HEK293 (cell line): ENCODE results near the gene ZMYND10.

Experiments
- CTCF ChIA-PET: fragments of 350-600 bp; formaldehyde crosslinking; extraction: SDS; loops from one replicate; lab custom pipeline; 2021; ENCODE audit warnings: antibody characterized with exemption; lab: Yijun Ruan, JAX
- POLR2A ChIA-PET: fragments of 300-600 bp; formaldehyde crosslinking; extraction: SDS; loops from one replicate; lab custom pipeline; 2020; ENCODE audit warnings: antibody characterized with exemption, inconsistent platforms; lab: Yijun Ruan, JAX
- H3K27ac ChIP-seq: fragments of 200-500 bp; sonication (Bioruptor generic); 2 replicates; pipeline ENCODE4 v1.5.1; 2014; ENCODE audit warnings: low read depth, low read length, control low read depth, inconsistent platforms; ENCODE audit errors: extremely low read depth
- H3K36me3 ChIP-seq, 2 experiments: fragments of 200-500 bp in 1 of 2; sonication (Bioruptor generic) in 1 of 2; 1 replicate in 1 of 2; 2 replicates in 1 of 2; pipeline ENCODE4 v1.5.1; 2014 to 2017; ENCODE audit warnings: inconsistent platforms in 2 of 2, low read length in 2 of 2; ENCODE audit not compliant: control insufficient read depth in 2 of 2, insufficient read depth in 1 of 2
- H3K4me1 ChIP-seq: fragments of 200-500 bp; sonication (Bioruptor generic); 2 replicates; pipeline ENCODE4 v1.5.1; 2014; ENCODE audit warnings: mild to moderate bottlenecking, low read length, inconsistent platforms; ENCODE audit not compliant: control insufficient read depth, insufficient read depth
- H3K4me3 ChIP-seq: 2 replicates; pipeline ENCODE4 v1.5.1; 2011; ENCODE audit warnings: low read depth, mild to moderate bottlenecking, control low read depth, low read length, moderate library complexity
- H3K9me3 ChIP-seq: fragments of 200-500 bp; sonication (Bioruptor generic); 2 replicates; pipeline ENCODE4 v1.5.1; 2014; ENCODE audit warnings: low read depth, low read length, inconsistent platforms; ENCODE audit not compliant: control insufficient read depth, insufficient read depth
- IKZF3 ChIP-seq: fragments of 450-650 bp; IDR thresholded peaks from 2 replicates; pipeline ENCODE4 v1.5.0; 2018; ENCODE audit warnings: missing biosample characterization, mild to moderate bottlenecking, missing genetic modification characterization, moderate library complexity
- PRDM1 ChIP-seq: fragments of 450-650 bp; formaldehyde crosslinking; IDR thresholded peaks from 2 replicates; pipeline ENCODE4; 2016; ENCODE audit warnings: missing biosample characterization, missing genetic modification characterization
- RBAK ChIP-seq: fragments of 450-650 bp; formaldehyde crosslinking; IDR thresholded peaks from 2 replicates; pipeline ENCODE4 v1.5.1; 2016; ENCODE audit warnings: missing biosample characterization, missing genetic modification characterization
- SETDB1 ChIP-seq: IDR thresholded peaks from one replicate; pipeline ENCODE4 v1.6.1; 2017; ENCODE audit warnings: mild to moderate bottlenecking, low read length, moderate library complexity, mixed read lengths; ENCODE audit not compliant: insufficient read length
- SP2 ChIP-seq: fragments of 450-650 bp; formaldehyde crosslinking; IDR thresholded peaks from 2 replicates; pipeline ENCODE4 v1.5.1; 2016; ENCODE audit warnings: missing biosample characterization, missing genetic modification characterization
- SP3 ChIP-seq: fragments of 450-650 bp; formaldehyde crosslinking; IDR thresholded peaks from 2 replicates; pipeline ENCODE4 v1.5.1; 2016; ENCODE audit warnings: missing biosample characterization, missing genetic modification characterization
- YY2 ChIP-seq: fragments of 450-650 bp; formaldehyde crosslinking; IDR thresholded peaks from 2 replicates; pipeline ENCODE4 v1.5.1; 2016; ENCODE audit warnings: missing biosample characterization, missing genetic modification characterization
- ZBTB17 ChIP-seq: fragments of 450-650 bp; formaldehyde crosslinking; IDR thresholded peaks from 2 replicates; pipeline ENCODE4 v1.5.1; 2016; ENCODE audit warnings: missing biosample characterization, missing genetic modification characterization
- ZBTB20 ChIP-seq: fragments of 450-650 bp; formaldehyde crosslinking; IDR thresholded peaks from 2 replicates; pipeline ENCODE4 v1.5.1; 2016; ENCODE audit warnings: missing biosample characterization, missing genetic modification characterization
- ZNF266 ChIP-seq: fragments of 450-650 bp; formaldehyde crosslinking; IDR thresholded peaks from 2 replicates; pipeline ENCODE4 v1.5.1; 2016; ENCODE audit warnings: missing biosample characterization, missing genetic modification characterization, low read depth
- ZNF292 ChIP-seq: fragments of 450-650 bp; formaldehyde crosslinking; IDR thresholded peaks from 2 replicates; pipeline ENCODE4 v1.5.1; 2016; ENCODE audit warnings: low read depth, missing biosample characterization, missing genetic modification characterization, borderline replicate concordance
- ZNF335 ChIP-seq: fragments of 450-650 bp; formaldehyde crosslinking; conservative IDR thresholded peaks from 2 replicates; pipeline ENCODE4 v1.5.1; 2016; ENCODE audit warnings: missing biosample characterization, missing genetic modification characterization
- ZNF362 ChIP-seq: fragments of 450-650 bp; formaldehyde crosslinking; IDR thresholded peaks from 2 replicates; pipeline ENCODE4 v1.5.1; 2016; ENCODE audit warnings: missing biosample characterization, missing genetic modification characterization
- ZNF394 ChIP-seq: fragments of 450-650 bp; formaldehyde crosslinking; IDR thresholded peaks from 2 replicates; pipeline ENCODE4 v1.5.1; 2016; ENCODE audit warnings: missing biosample characterization, missing genetic modification characterization, mild to moderate bottlenecking, moderate library complexity, borderline replicate concordance
- ZNF501 ChIP-seq: fragments of 450-650 bp; formaldehyde crosslinking; IDR thresholded peaks from 2 replicates; pipeline ENCODE4 v1.5.1; 2016; ENCODE audit warnings: missing biosample characterization, missing genetic modification characterization
- ZNF513 ChIP-seq: fragments of 450-650 bp; IDR thresholded peaks from 2 replicates; pipeline ENCODE4 v1.5.1; 2018; ENCODE audit warnings: missing biosample characterization, missing genetic modification characterization
- ZNF548 ChIP-seq: fragments of 450-650 bp; formaldehyde crosslinking; IDR thresholded peaks from 2 replicates; pipeline ENCODE4 v1.5.1; 2016; ENCODE audit warnings: missing biosample characterization, missing genetic modification characterization
- ZNF561 ChIP-seq: fragments of 450-650 bp; IDR thresholded peaks from 2 replicates; pipeline ENCODE4 v1.5.1; 2018; ENCODE audit warnings: missing biosample characterization, missing genetic modification characterization, borderline replicate concordance
- ZNF600 ChIP-seq: fragments of 450-650 bp; formaldehyde crosslinking; IDR thresholded peaks from 2 replicates; pipeline ENCODE4 v1.5.1; 2016; ENCODE audit warnings: missing biosample characterization, missing genetic modification characterization
- ZNF624 ChIP-seq: fragments of 450-650 bp; formaldehyde crosslinking; IDR thresholded peaks from 2 replicates; pipeline ENCODE4 v1.5.1; 2017; ENCODE audit warnings: missing biosample characterization, missing genetic modification characterization
- ZNF76 ChIP-seq: fragments of 450-650 bp; formaldehyde crosslinking; IDR thresholded peaks from 2 replicates; pipeline ENCODE4; 2016; ENCODE audit warnings: low read depth, missing biosample characterization, missing genetic modification characterization, borderline replicate concordance
- ZXDB ChIP-seq: fragments of 450-650 bp; formaldehyde crosslinking; IDR thresholded peaks from 2 replicates; pipeline ENCODE4 v1.5.1; 2016; ENCODE audit warnings: missing biosample characterization, missing genetic modification characterization
- TF ChIP-seq, protein P1 (sequence below): sonication (generic); formaldehyde crosslinking; IDR thresholded peaks from 2 replicates; pipeline ENCODE4 v1.8.1; 2022; ENCODE audit warnings: mild to moderate bottlenecking, moderate library complexity, missing genetic modification reagents
- TF ChIP-seq, protein P2 (sequence below): fragments of 450-650 bp; formaldehyde crosslinking; IDR thresholded peaks from 2 replicates; pipeline ENCODE4 v1.5.1; 2017; ENCODE audit warnings: missing biosample characterization, mild to moderate bottlenecking, missing genetic modification characterization, moderate library complexity
- TF ChIP-seq, protein P3 (sequence below): fragments of 450-650 bp; formaldehyde crosslinking; IDR thresholded peaks from 2 replicates; pipeline ENCODE4 v1.5.1; 2016; ENCODE audit warnings: missing biosample characterization, missing genetic modification characterization
- TF ChIP-seq, protein P4 (sequence below): fragments of 450-650 bp; formaldehyde crosslinking; optimal IDR thresholded peaks from 2 replicates; pipeline ENCODE3; 2016; ENCODE audit warnings: missing biosample characterization, mild to moderate bottlenecking, missing genetic modification characterization

The ZMYND10 gene

DNA sequence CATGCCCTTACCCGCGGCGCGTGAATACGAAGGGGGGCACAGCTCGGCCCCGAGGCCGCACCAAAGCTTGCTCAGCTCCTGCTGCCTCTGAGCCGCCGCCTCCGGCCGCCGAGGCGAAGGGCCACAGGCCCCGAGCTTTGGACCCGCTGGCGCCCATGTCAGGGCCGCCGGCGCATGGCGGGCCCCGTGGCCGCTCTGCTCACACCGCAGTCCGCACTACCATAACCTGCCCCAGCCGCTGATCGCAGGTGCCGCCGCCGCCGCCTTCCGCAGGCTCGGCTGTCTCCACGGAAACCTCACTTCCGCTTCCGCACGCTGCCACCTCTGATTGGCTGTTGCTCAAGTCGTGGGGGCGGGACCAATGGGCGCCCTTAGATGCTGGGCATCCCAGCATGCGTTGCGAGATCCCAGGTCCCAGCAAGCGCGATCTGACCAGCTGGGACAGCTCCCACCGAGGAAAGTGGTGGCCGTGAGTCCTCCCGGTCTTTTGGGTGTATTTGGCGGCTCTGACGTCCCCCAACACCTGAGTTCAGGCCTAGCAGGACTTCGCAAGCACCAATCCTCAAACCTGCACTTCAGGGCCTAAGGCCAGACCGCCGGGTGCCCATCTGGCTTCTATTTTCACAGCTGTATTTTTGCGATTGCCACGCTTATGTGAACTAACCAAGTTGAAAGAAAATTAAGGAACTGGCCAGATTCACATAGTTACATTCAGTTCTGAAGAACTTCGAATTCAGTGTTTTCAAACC, 17.4 kb downstream of the ZMYND10 start, which contains the start of gene TUSC2:
Gene TUSC2 (minus strand): TSS at position 281 of the 749 bp plus-strand sequence. CDS start 124 bp downstream, at position 157.
- peak within 1 kb of the TSS; percentile 71 for H3K27ac ChIP-seq
- CTCF ChIA-PET = interaction anchor here (0.6 to 1.7 kb wide), 4 partner anchors 8 to 214 kb away, joined by 3 to 7 read pairs (median 4); no protein-coding TSS in a partner anchor
- no peaks in the 10 kb centered on the region for H3K4me1 ChIP-seq
- peaks cover 6 to 73% of the 10 kb centered on the region in 2 experiments for H3K36me3 ChIP-seq
- H3K9me3 ChIP-seq = no peaks in the 10 kb centered on the region
- POLR2A ChIA-PET = interaction anchor here (0.6 to 2.6 kb wide), 19 partner anchors 9 to 1402 kb away, joined by 3 to 63 read pairs (median 6); partner anchors contain the start of genes CYB561D2, HYAL1, HYAL3 and IFRD2
- peak within 1 kb of the TSS; percentile 92 for H3K4me3 ChIP-seq
- TF ChIP-seq ZNF266 (tag by site-specific recombination) (no peak), ZNF561 (no peak), ZBTB17 (tag by site-specific recombination) (peak; percentile 68), SETDB1 (no peak), ZNF548 (tag by site-specific recombination) (no peak), RBAK (tag by site-specific recombination) (no peak), ZNF335 (tag by site-specific recombination) (peak; percentile 64), ZNF513 (tag by site-specific recombination) (no peak), ZNF362 (tag by site-specific recombination) (no peak), YY2 (0 out of 2 replicates have a peak, but pooled peaks have one; percentile 32), PRDM1 (tag by site-specific recombination) (no peak), ZXDB (tag by site-specific recombination) (0 out of 2 replicates have a peak, but pooled peaks have one; percentile 15), ZBTB20 (tag by site-specific recombination) (0 out of 2 replicates have a peak, but pooled peaks have one; percentile 51), SP2 (peak; percentile 93), ZNF76 (tag by site-specific recombination) (peak; percentile 92), SP3 (tag by site-specific recombination) (peak; percentile 56; the same call in 1 of the 2 replicates), ZNF624 (tag by site-specific recombination) (no peak), ZNF394 (tag by site-specific recombination) (0 out of 2 replicates have a peak, but pooled peaks have one; percentile 4), ZNF501 (tag by site-specific recombination) (0 out of 2 replicates have a peak, but pooled peaks have one; percentile 73), ZNF600 (tag by site-specific recombination) (peak; percentile 67), IKZF3 (tag by site-specific recombination) (0 out of 2 replicates have a peak, but pooled peaks have one; percentile 14), ZNF292 (tag by site-specific recombination) (no peak)
- TF ChIP-seq, protein P1, sequence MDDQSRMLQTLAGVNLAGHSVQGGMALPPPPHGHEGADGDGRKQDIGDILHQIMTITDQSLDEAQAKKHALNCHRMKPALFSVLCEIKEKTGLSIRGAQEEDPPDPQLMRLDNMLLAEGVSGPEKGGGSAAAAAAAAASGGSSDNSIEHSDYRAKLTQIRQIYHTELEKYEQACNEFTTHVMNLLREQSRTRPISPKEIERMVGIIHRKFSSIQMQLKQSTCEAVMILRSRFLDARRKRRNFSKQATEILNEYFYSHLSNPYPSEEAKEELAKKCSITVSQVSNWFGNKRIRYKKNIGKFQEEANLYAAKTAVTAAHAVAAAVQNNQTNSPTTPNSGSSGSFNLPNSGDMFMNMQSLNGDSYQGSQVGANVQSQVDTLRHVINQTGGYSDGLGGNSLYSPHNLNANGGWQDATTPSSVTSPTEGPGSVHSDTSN (CRISPR knock-in tag) = 0 out of 2 replicates have a peak, but pooled peaks have one; percentile 20
- TF ChIP-seq, protein P2, sequence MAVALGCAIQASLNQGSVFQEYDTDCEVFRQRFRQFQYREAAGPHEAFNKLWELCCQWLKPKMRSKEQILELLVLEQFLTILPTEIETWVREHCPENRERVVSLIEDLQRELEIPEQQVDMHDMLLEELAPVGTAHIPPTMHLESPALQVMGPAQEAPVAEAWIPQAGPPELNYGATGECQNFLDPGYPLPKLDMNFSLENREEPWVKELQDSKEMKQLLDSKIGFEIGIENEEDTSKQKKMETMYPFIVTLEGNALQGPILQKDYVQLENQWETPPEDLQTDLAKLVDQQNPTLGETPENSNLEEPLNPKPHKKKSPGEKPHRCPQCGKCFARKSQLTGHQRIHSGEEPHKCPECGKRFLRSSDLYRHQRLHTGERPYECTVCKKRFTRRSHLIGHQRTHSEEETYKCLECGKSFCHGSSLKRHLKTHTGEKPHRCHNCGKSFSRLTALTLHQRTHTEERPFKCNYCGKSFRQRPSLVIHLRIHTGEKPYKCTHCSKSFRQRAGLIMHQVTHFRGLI (tag by site-specific recombination) = no peak
- TF ChIP-seq, protein P3, sequence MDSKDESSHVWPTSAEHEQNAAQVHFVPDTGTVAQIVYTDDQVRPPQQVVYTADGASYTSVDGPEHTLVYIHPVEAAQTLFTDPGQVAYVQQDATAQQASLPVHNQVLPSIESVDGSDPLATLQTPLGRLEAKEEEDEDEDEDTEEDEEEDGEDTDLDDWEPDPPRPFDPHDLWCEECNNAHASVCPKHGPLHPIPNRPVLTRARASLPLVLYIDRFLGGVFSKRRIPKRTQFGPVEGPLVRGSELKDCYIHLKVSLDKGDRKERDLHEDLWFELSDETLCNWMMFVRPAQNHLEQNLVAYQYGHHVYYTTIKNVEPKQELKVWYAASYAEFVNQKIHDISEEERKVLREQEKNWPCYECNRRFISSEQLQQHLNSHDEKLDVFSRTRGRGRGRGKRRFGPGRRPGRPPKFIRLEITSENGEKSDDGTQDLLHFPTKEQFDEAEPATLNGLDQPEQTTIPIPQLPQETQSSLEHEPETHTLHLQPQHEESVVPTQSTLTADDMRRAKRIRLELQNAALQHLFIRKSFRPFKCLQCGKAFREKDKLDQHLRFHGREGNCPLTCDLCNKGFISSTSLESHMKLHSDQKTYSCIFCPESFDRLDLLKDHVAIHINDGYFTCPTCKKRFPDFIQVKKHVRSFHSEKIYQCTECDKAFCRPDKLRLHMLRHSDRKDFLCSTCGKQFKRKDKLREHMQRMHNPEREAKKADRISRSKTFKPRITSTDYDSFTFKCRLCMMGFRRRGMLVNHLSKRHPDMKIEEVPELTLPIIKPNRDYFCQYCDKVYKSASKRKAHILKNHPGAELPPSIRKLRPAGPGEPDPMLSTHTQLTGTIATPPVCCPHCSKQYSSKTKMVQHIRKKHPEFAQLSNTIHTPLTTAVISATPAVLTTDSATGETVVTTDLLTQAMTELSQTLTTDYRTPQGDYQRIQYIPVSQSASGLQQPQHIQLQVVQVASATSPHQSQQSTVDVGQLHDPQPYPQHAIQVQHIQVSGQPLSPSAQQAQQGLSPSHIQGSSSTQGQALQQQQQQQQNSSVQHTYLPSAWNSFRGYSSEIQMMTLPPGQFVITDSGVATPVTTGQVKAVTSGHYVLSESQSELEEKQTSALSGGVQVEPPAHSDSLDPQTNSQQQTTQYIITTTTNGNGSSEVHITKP (tag by site-specific recombination) = no peak
- TF ChIP-seq, protein P4, sequence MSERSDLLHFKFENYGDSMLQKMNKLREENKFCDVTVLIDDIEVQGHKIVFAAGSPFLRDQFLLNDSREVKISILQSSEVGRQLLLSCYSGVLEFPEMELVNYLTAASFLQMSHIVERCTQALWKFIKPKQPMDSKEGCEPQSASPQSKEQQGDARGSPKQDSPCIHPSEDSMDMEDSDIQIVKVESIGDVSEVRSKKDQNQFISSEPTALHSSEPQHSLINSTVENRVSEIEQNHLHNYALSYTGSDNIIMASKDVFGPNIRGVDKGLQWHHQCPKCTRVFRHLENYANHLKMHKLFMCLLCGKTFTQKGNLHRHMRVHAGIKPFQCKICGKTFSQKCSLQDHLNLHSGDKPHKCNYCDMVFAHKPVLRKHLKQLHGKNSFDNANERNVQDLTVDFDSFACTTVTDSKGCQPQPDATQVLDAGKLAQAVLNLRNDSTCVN (tag by site-specific recombination) = peak; percentile 64
